GM12891 (cell line): Measurements from ENCODE around the gene C16orf86.
"Not testable (repeated sequence)": the region's sequence is repeated elsewhere in the genome, so short reads cannot be mapped to it uniquely, and the experiment has no call there.

Experiments used
- DNase-seq: peaks from one replicate; pipeline ENCODE4 v3.0.0; 2011; ENCODE audit warnings: low spot score; ENCODE audit not compliant: insufficient read length
- FAIRE-seq: peaks from 2 replicates; lab custom pipeline; 2011; peaks lifted over from hg19 to GRCh38; lab: Jason Lieb, UNC
- PAX5 ChIP-seq: IDR thresholded peaks from 2 replicates; pipeline ENCODE4 v1.6.1; 2011; ENCODE audit warnings: low read length, moderate library complexity, mild to moderate bottlenecking; ENCODE audit not compliant: insufficient read depth, severe bottlenecking
- POLR2A ChIP-seq: IDR thresholded peaks from 2 replicates; pipeline ENCODE4 v1.6.1; 2011; ENCODE audit warnings: low read depth, low read length, control low read depth
- POLR2AphosphoS5 ChIP-seq: IDR thresholded peaks from 2 replicates; pipeline ENCODE4 v1.6.1; 2011; ENCODE audit warnings: low read depth, low read length, control low read depth
- POU2F2 ChIP-seq: IDR thresholded peaks from 2 replicates; pipeline ENCODE4 v1.6.1; 2011; ENCODE audit warnings: low read depth, mild to moderate bottlenecking, control low read depth, low read length, moderate library complexity
- SPI1 ChIP-seq: IDR thresholded peaks from 2 replicates; pipeline ENCODE4 v1.6.1; 2011; ENCODE audit warnings: low read depth, low read length, control low read depth
- TAF1 ChIP-seq: IDR thresholded peaks from 2 replicates; pipeline ENCODE4 v1.6.1; 2011; ENCODE audit warnings: low read depth, low read length, control low read depth

The C16orf86 gene

DNA sequence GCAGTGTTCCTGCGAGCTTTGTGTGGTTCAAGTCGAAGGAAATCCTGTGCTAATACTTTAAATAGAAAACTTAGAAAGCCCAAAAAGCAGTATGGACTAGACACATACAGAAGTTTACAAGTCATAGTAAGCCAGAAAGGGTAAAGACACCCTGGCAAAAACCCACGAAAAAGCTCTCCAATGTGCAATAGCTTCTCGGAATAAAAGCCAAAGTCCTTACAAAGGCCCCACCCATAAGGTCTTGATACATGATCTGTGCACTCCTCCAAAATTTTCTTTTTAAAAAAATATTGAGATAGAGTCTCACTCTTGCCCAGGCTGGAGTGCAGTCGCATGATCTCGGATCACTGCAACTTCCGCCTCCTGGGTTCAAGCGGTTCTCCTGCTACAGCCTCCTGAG lies 10.3 kb downstream of the C16orf86 start:
- TF ChIP-seq POU2F2 = no peak
- TF ChIP-seq TAF1 = no peak
- TF ChIP-seq POLR2A = no peak
- TF ChIP-seq SPI1 = no peak
- TF ChIP-seq POLR2AphosphoS5 = no peak
- no peak for TF ChIP-seq PAX5
- no peak for FAIRE-seq
- DNase-seq = no peak

- no peak for FAIRE-seq
- no peak for TF ChIP-seq POLR2A
- no peak for TF ChIP-seq SPI1
- TF ChIP-seq POLR2AphosphoS5 = no peak
- no peak for TF ChIP-seq PAX5
- TF ChIP-seq POU2F2 = no peak
- no peak for TF ChIP-seq TAF1
- no peak for DNase-seq
These were observed 11.1 kb downstream of the C16orf86 start for GRCh38 chr16:67677712-67678111.

DNA sequence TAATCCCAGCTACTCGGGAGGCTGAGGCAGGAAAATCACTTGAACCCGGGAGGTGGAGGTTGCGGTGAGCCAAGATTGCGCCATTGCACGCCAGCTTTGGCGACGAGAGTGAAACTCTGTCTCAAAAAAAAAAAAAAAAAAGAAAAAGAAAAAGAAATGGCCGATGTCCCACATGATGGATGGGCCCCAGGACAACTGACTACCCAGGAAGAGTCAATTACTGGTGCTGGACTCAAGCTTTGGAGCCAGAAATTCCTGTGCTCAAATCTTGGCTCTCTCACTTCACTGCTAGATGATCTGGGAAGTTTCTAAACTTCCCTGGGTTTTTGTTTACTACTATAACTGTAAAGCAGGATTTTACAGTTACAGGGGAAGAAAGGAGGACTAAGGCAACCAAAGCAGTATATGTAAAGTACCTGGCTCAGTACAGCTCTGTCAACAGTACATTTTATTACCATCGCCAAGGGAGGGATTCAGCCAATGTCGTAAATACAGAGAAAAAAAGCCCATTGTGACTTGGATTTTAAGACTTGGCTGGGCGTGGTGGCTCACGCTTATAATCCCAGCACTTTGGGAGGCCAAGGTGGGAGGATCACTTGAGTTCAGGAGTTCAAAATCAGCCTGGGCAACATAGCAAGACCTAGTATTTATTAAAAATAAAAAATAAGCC lies 11.9 kb downstream of the C16orf86 start:
- DNase-seq (no peak), FAIRE-seq (no peak)
- TF ChIP-seq TAF1 (no peak), SPI1 (no peak), POU2F2 (no peak), POLR2AphosphoS5 (no peak), POLR2A (no peak), PAX5 (no peak)

- DNase-seq (no peak), FAIRE-seq (no peak)
- no peak for TF ChIP-seq SPI1
- TF ChIP-seq POLR2AphosphoS5 = no peak
- TF ChIP-seq POLR2A = no peak
- no peak for TF ChIP-seq TAF1
These were observed 13.6 kb downstream of the C16orf86 start for GRCh38 chr16:67679935-67680897.

DNA sequence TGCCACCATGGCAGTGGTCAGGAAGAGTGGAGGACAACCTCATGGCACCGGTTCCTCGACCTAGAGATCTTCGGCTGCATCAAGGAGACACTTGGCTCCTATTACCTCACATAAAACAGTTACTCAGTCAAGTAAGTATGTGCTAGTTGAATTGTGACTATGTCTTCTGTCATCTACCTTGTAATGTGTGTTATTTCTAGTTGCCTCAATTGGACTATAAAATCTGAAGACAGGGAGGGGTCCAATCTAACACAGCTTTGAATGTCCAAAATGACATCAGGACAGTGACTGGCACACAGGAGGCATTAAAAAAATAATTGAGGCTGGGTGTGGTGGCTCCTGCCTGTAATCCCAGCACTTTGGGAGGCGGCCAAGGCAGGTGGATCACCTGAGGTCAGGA lies 17.2 kb downstream of the C16orf86 start:
- FAIRE-seq = no peak
- no peak for TF ChIP-seq PAX5
- TF ChIP-seq POLR2A = no peak
- TF ChIP-seq SPI1 = no peak
- no peak for TF ChIP-seq POU2F2
- TF ChIP-seq POLR2AphosphoS5 = no peak
- TF ChIP-seq TAF1 = no peak
- no peak for DNase-seq

DNA sequence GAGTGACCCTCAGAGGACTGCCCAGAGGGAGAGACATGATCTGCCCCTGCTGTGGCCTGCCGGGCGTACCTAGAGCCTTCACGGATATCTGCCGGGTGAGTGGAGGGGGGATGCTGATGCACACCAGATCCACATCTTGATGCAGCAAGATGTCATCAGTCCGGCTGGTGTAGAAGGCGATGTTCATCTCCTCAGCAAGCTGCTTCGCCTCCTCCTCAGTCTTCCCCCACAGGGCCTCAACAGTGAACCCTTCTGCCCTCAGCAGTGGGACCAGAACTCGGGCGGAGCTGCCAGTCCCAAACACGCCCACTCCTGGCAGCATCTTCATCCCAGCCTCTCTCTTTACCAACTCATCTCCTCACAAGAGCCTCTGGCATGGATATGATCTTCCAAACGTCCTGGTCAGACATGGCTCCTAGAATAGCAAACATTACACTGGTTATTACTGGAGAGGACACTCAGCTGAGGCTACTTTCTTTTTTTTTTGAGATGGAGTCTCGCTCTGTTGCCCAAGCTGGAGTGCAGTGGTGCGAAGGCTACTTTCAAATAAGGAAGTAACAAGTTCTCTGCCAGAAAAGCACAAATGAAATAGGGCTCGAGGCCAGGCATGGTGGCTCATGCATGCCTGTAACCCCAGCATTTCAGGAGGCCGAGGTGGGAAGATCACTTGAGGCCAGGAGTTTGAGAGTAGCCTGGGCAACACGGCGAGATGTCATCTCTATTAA lies 18.9 kb downstream of the C16orf86 start:
- no peak for TF ChIP-seq POU2F2
- peak; percentile 83 for TF ChIP-seq PAX5
- DNase-seq (no peak), FAIRE-seq (peak; percentile 56)

- not testable (repeated sequence) for DNase-seq, FAIRE-seq
These were observed 27.1 kb downstream of the C16orf86 start for GRCh38 chr16:67693517-67694285.

GRCh38 chr16:67694611-67695010 lies 28.0 kb downstream of the C16orf86 start:
- FAIRE-seq (no peak), DNase-seq (no peak)
- no peak for TF ChIP-seq POLR2A
- no peak for TF ChIP-seq POU2F2
- no peak for TF ChIP-seq PAX5
- TF ChIP-seq TAF1 = no peak
- no peak for TF ChIP-seq SPI1
- no peak for TF ChIP-seq POLR2AphosphoS5

DNA sequence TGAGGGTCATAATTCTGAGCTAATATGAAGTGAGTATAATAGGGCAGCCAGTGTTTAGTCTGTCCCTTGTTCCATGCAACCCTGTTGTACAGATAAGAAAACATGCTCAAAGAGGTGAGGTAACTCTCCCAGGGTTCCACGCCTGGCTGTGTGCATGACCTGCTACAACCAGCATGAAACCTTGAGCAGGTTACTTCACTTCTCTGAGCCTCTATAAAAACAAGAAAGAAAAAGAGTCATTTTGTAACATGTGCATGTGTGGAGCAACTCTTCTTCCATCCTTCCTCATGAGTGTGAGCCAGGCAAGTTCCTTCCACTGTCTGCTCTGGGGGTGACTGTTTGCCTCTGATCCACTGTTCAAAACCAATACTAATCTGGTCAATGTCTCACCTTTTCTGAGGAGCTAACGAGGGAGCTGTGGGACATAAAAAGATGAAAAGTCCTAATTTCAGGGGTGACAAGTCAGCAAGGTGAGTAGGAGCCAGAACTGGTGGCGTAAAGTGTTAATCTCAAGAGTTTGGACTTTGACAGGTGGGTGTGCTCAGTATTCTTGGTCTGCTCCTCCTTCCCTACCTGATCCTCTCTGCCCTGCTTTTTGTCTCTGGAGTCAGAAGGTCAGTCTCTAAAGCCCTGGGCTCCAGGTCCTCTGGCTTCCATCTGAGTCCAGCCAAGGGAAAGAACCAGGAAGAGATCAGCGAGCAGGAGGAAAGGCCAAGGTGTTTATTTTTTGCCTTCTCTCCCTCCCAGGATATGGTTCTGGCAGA lies 31.0 kb downstream of the C16orf86 start:
- FAIRE-seq (no peak), DNase-seq (no peak)
- no peak for TF ChIP-seq POLR2AphosphoS5
- TF ChIP-seq TAF1 = no peak
- no peak for TF ChIP-seq POU2F2
- no peak for TF ChIP-seq PAX5
- TF ChIP-seq SPI1 = no peak
- TF ChIP-seq POLR2A = no peak
